Activated naive CD4-positive, alpha-beta T cell treated with anti-CD3 and anti-CD28 coated beads, Interleukin-2, amount 10 ng/mL, durations not matched to agents 7 days and 5 days (primary cell): Measurements from ENCODE around the gene RAPGEF3.

Experiments
- CTCF ChIA-PET: fragments of 350-600 bp; sonication (Branson Sonifier 250); formaldehyde crosslinking; loops from one replicate; lab custom pipeline; 2021; ENCODE audit warnings: antibody characterized with exemption; lab: Charles Lee
- DNase-seq: peaks from one replicate; pipeline ENCODE4 v3.0.0-alpha.2; 2020
- H3K27ac Mint-ChIP-seq: one replicate; pipeline ENCODE4 v1.8.0; 2021; ENCODE audit warnings: mild to moderate bottlenecking, moderate library complexity, mixed read lengths
- H3K27me3 Mint-ChIP-seq: one replicate; pipeline ENCODE4 v1.8.0; 2021; ENCODE audit warnings: mild to moderate bottlenecking, mixed read lengths
- H3K36me3 Mint-ChIP-seq: one replicate; pipeline ENCODE4 v1.8.0; 2021; ENCODE audit warnings: mixed read lengths
- H3K4me1 Mint-ChIP-seq: one replicate; pipeline ENCODE4 v1.8.0; 2021; ENCODE audit warnings: mixed read lengths
- H3K4me3 Mint-ChIP-seq: one replicate; pipeline ENCODE4 v1.8.0; 2021; ENCODE audit warnings: mild to moderate bottlenecking, moderate library complexity, mixed read lengths
- H3K9me3 Mint-ChIP-seq: one replicate; pipeline ENCODE4 v1.8.0; 2021; ENCODE audit warnings: mixed read lengths

Gene RAPGEF3

DNA sequence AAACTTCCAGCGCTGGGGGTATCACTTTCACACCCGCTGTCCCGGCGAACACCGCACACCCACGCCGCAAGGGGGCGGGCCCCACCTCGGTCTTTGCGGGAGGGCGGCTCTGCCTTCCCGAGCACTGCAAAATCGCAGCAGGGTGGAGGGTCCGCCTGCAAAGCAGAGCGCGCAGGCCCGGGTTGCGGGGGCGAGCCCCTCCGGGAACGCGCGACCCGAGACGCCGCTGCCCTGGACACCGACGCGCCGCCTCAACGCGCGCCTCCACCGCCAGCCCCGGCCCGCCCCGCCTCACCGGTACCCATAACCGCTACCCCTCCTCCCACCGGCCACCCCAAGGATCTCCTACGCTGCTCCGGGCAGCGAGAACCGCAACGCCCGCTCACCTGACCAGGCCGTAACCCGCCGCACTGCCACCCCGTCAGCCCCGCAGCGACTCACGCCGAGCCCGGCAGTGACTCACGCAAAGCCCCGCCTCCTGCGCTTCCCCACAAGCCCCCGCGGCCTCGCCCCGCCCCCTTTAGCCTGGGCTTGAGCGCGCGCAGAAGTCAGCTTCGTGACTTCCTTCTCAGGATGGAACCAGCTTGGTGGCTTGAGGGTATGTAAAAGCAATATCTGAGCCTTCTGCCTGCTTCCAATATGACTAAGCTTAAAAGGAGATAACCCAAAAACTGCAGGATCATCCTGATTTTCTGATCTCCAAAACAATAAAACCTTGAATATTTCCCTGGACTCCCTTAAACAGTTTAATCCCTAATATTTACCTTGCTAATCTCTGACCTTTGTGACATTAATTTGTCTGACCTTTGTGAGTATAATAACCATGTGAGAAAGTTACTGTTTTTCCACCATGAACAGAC, 52.9 kb downstream of the RAPGEF3 start, which contains the start of gene RPAP3:
RPAP3 (minus strand) TSS at position 465 of the 860 bp plus-strand sequence. CDS start 3,190 bp downstream, outside the sequence.
- no peaks in the 10 kb centered on the region for H3K9me3 Mint-ChIP-seq
- CTCF ChIA-PET, result interaction anchor here (0.9 to 3.0 kb wide), 3 partner anchors 10 to 180 kb away, joined by 3 to 14 read pairs (median 7); no protein-coding TSS in a partner anchor
- H3K4me1 Mint-ChIP-seq, result peaks cover 51% of the 10 kb centered on the region
- DNase-seq, result peak; percentile 98
- peaks cover 31% of the 10 kb centered on the region for H3K36me3 Mint-ChIP-seq
- H3K27me3 Mint-ChIP-seq, result peaks cover 3% of the 10 kb centered on the region
- peak within 1 kb of the TSS; percentile 98 for H3K27ac Mint-ChIP-seq
- H3K4me3 Mint-ChIP-seq, result peak within 1 kb of the TSS; percentile 95

DNA sequence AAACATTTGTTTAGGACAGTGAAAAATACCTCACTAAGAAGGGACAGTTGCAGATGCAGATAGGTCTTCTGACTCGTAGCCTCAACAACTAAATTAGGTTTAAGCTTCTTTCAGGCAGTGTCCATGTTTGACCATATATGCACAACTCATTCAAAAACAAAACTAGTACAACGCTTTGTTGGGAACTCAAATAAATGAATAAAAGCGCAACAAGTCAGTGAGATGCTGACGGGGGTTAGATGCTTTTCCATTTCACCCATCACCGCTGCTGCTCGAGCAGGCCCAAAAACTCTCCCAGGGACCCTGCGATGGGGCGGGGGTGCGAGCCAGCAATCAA, 53.5 kb downstream of the RAPGEF3 start:
- Mint-ChIP-seq H3K4me1 (peaks cover 51% of the 10 kb centered on the region), H3K27me3 (peaks cover 3% of the 10 kb centered on the region), H3K9me3 (no peaks in the 10 kb centered on the region), H3K27ac (peak overlapping the region; percentile 78), H3K36me3 (peaks cover 36% of the 10 kb centered on the region), H3K4me3 (peak overlapping the region; percentile 95)
- DNase-seq, result no peak
- CTCF ChIA-PET, result interaction anchor here (0.7 to 3.0 kb wide), 4 partner anchors 10 to 97 kb away, joined by 3 to 14 read pairs (median 6); no protein-coding TSS in a partner anchor

DNA sequence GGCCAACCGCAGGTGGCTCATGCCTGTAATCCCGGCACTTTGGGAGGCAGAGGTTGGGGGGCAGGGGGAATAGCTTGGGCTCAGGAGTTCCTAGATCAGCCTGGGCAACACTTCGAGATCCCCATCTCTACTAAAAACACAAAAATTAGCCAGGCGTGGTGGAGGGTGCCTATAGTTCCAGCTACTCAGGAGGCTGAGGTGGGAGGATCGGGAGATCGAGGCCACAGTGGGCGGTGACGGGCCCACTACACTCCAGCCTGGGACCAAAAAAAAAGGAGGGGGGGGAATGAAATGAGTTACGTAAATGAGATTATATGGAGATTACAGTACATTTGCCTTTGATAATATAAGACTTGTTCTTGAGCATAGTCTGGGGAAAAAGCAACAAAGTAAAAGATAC, 54.0 kb downstream of the RAPGEF3 start:
- CTCF ChIA-PET, result interaction anchor here (0.7 to 3.0 kb wide), 4 partner anchors 10 to 97 kb away, joined by 3 to 14 read pairs (median 6); no protein-coding TSS in a partner anchor
- no peak for DNase-seq
- peaks cover 3% of the 10 kb centered on the region for H3K27me3 Mint-ChIP-seq
- H3K4me3 Mint-ChIP-seq, result peak overlapping the region; percentile 95
- H3K36me3 Mint-ChIP-seq, result peaks cover 39% of the 10 kb centered on the region
- H3K9me3 Mint-ChIP-seq, result no peaks in the 10 kb centered on the region
- peaks cover 51% of the 10 kb centered on the region for H3K4me1 Mint-ChIP-seq
- H3K27ac Mint-ChIP-seq, result peak overlapping the region; percentile 78

DNA sequence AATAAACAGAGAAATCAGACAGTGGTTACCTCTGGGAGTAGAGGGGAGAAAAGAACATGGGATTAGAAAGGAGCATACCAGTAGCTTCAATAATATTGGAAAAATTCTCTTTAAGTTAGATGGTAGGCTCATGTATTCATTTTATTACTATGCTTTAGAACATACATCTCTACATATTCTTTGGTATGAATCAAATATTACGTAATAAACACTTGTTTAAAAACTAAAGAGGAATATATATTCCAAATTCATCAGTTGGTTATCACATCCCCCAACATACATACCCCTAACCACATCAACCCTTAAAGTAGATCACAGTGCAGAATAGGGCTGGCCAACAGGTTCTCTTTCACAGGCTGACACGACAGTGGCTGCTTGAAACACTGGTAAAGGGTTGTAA, 58.4 kb downstream of the RAPGEF3 start:
- no peak for DNase-seq
- Mint-ChIP-seq H3K4me1 (peaks cover 21% of the 10 kb centered on the region), H3K27ac (no peak overlapping the region), H3K4me3 (no peak overlapping the region), H3K9me3 (no peaks in the 10 kb centered on the region), H3K27me3 (no peaks in the 10 kb centered on the region), H3K36me3 (peaks cover 43% of the 10 kb centered on the region)
- CTCF ChIA-PET, result no interaction called here

DNA sequence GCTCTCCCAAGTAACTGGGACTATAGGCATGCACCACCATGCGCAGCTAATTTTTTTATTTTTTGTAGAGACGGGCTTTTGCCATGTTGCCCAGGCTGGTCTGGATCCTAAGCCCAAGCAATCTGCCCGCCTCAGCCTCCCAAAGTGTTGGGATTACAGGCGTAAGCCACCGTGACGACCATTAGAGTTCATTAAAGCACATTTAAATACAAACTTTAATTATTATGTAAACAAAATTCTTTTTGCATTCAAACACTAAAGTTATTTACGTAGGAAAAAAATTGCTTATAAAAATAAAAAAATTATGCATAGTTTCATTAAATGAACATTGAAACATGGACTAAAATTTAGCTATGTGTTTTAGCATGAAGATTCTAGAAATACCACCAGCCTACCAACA, 60.0 kb downstream of the RAPGEF3 start:
- H3K27ac Mint-ChIP-seq, result no peak overlapping the region
- H3K36me3 Mint-ChIP-seq, result peaks cover 49% of the 10 kb centered on the region
- H3K27me3 Mint-ChIP-seq, result no peaks in the 10 kb centered on the region
- CTCF ChIA-PET, result interaction anchor here (1.0 kb wide), 1 partner anchor 329 kb away, joined by 3 read pairs; no protein-coding TSS in a partner anchor
- no peak for DNase-seq
- no peak overlapping the region for H3K4me3 Mint-ChIP-seq
- H3K4me1 Mint-ChIP-seq, result peaks cover 9% of the 10 kb centered on the region
- no peaks in the 10 kb centered on the region for H3K9me3 Mint-ChIP-seq

DNA sequence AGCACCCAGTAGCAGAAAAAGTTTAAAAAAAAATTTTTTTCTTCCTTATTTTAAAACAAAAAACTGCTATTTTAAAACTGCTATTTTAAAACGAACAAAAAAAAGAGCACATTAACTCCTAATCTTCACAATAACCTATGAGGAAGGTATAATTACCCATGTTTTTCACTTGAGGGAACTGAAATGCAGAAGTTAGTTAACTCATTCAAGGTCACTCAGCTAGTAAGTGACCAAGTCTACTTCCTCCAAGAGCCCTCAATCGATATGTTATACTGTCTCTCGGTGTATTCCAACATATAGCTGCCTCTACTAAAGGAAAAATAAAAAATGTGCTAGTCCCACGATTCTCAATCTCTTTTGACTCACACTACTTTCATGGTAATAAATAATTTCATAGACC, 60.6 kb downstream of the RAPGEF3 start:
- H3K36me3 Mint-ChIP-seq, result peaks cover 49% of the 10 kb centered on the region
- CTCF ChIA-PET, result interaction anchor here (1.0 kb wide), 1 partner anchor 328 kb away, joined by 3 read pairs; no protein-coding TSS in a partner anchor

DNA sequence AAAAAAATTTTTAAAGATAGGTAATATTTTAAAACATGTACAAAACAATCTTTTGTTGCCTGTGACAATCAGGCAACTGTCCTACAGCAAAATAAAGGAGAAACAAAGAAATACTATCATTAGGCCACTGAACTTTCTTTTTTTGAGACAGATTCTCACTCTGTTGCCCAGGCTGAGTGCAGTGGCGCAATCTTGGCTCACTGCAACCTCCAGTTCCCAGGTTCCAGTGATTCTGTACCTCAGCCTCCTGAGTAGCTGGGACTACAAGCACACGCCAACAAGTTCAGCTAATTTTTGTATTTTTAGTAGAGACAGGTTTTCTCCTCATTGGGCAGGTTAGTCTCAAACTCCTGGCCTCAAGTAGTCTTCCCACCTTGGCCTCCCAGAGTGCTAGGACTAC, 69.5 kb downstream of the RAPGEF3 start:
- peaks cover 36% of the 10 kb centered on the region for H3K36me3 Mint-ChIP-seq
- H3K27ac Mint-ChIP-seq, result no peak overlapping the region
- no peaks in the 10 kb centered on the region for H3K4me1 Mint-ChIP-seq
- H3K4me3 Mint-ChIP-seq, result no peak overlapping the region
- CTCF ChIA-PET, result interaction anchor here (0.6 kb wide), 1 partner anchor 160 kb away, joined by 4 read pairs; no protein-coding TSS in a partner anchor
- no peak for DNase-seq
- H3K27me3 Mint-ChIP-seq, result no peaks in the 10 kb centered on the region
- H3K9me3 Mint-ChIP-seq, result no peaks in the 10 kb centered on the region

More for the DNA sequence above, 60.6 kb downstream of the RAPGEF3 start:
- H3K27ac Mint-ChIP-seq, result no peak overlapping the region
- no peaks in the 10 kb centered on the region for H3K27me3 Mint-ChIP-seq
- DNase-seq, result no peak
- H3K9me3 Mint-ChIP-seq, result no peaks in the 10 kb centered on the region
- H3K4me3 Mint-ChIP-seq, result no peak overlapping the region
- H3K4me1 Mint-ChIP-seq, result peaks cover 3% of the 10 kb centered on the region

DNA sequence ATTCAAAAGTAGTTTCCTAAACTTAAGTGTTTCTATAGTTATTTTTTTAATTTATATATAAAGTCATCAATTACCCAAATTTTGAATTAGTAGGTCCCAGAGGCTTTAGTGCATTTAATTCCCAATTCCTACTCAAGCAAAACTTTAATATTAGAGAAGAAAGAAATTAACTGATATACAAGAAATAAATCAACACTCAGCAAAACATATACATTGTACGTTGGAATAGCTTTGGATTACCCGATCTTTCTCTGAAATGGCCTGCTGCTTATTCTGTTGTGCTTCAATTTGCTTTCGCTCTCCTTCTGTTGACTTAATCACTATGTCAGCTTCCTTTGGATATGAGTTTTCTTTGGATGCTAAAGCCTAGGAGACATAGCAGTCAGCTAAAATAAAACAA, 71.0 kb downstream of the RAPGEF3 start:
- H3K9me3 Mint-ChIP-seq, result no peaks in the 10 kb centered on the region
- peaks cover 7% of the 10 kb centered on the region for H3K4me1 Mint-ChIP-seq
- H3K27me3 Mint-ChIP-seq, result no peaks in the 10 kb centered on the region
- DNase-seq, result no peak
- no peak overlapping the region for H3K4me3 Mint-ChIP-seq
- CTCF ChIA-PET, result interaction anchor here (0.8 to 2.0 kb wide), 5 partner anchors 18 to 655 kb away, joined by 3 to 12 read pairs (median 3); no protein-coding TSS in a partner anchor
- peaks cover 31% of the 10 kb centered on the region for H3K36me3 Mint-ChIP-seq
- no peak overlapping the region for H3K27ac Mint-ChIP-seq

DNA sequence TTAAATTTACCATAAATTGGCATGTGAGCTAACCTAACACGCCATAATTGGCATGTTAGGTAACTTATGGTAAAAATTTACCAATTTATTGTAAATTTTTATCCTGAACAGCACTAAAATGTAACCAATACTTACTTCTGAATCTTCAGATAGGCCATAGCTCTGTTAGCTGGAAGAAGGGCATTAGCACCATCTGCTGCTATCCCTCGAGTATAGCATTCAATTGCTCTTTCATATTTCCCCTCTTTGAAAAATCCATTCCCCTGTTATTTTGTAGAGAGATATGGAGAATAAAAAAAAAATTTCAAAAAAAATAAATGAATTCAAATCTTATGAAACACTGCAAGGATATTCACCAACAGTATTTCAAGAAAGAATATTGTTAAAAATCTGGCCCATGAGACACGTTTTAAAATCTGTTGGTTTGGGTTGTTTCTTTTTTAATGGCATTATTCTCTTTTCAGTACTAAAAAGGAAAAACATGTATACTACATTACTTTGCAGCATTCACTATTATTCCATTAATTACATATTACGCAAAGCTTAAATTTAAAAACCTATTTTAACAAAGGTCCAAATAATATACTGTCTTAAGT, 71.9 kb downstream of the RAPGEF3 start:
- H3K9me3 Mint-ChIP-seq, result no peaks in the 10 kb centered on the region
- H3K4me1 Mint-ChIP-seq, result peaks cover 7% of the 10 kb centered on the region
- H3K27me3 Mint-ChIP-seq, result no peaks in the 10 kb centered on the region
- H3K36me3 Mint-ChIP-seq, result peaks cover 28% of the 10 kb centered on the region
- CTCF ChIA-PET, result interaction anchor here (0.8 to 2.3 kb wide), 9 partner anchors 11 to 654 kb away, joined by 3 to 12 read pairs (median 3); no protein-coding TSS in a partner anchor
- peak; percentile 38 for DNase-seq
- H3K4me3 Mint-ChIP-seq, result no peak overlapping the region
- no peak overlapping the region for H3K27ac Mint-ChIP-seq
